Smooth muscle cell (in vitro differentiated cells): ENCODE measurements around the gene POLR2B. TPM values are rescaled to one million over a fixed set of nuclear protein-coding genes. Genes with fewer than 3 reads are reported as not detected.
"Not testable (repeated sequence)": the region's sequence is repeated elsewhere in the genome, so short reads cannot be mapped to it uniquely, and the experiment has no call there.

Experiments
- DNase-seq: peaks from one replicate; lab custom pipeline; 2025; ENCODE audit not compliant: unreplicated experiment; lab: John Stamatoyannopoulos, UW
- H2AFZ ChIP-seq: fragments of 200-600 bp; sonication (generic); 2 replicates; pipeline ENCODE4 v1.6.0; 2016; ENCODE audit warnings: antibody characterized with exemption, low read depth, mild to moderate bottlenecking
- H3F3A ChIP-seq: fragments of 200-600 bp; sonication (generic); 2 replicates; pipeline ENCODE4 v1.6.0; 2017; ENCODE audit warnings: antibody characterized with exemption, low read depth
- H3K27ac ChIP-seq: fragments of 200-600 bp; sonication (generic); 2 replicates; pipeline ENCODE4 v1.5.1; 2016; ENCODE audit warnings: low read depth, mild to moderate bottlenecking
- H3K27me3 ChIP-seq: fragments of 200-600 bp; sonication (generic); 2 replicates; pipeline ENCODE4 v1.6.1; 2016; ENCODE audit warnings: low read depth, mild to moderate bottlenecking
- H3K36me3 ChIP-seq: fragments of 200-600 bp; sonication (generic); 2 replicates; pipeline ENCODE4 v1.5.1; 2016; ENCODE audit warnings: low read depth
- H3K4me1 ChIP-seq: fragments of 200-600 bp; sonication (generic); 2 replicates; pipeline ENCODE4 v1.5.1; 2016; ENCODE audit warnings: low read depth
- H3K4me2 ChIP-seq: fragments of 200-600 bp; sonication (generic); 2 replicates; pipeline ENCODE4 v1.6.0; 2016; ENCODE audit warnings: mild to moderate bottlenecking
- H3K4me3 ChIP-seq: fragments of 200-600 bp; sonication (generic); 2 replicates; pipeline ENCODE4 v1.5.1; 2016; ENCODE audit warnings: mild to moderate bottlenecking
- H3K79me2 ChIP-seq: fragments of 200-600 bp; sonication (generic); 2 replicates; pipeline ENCODE4 v1.6.0; 2016; ENCODE audit warnings: low read depth, mild to moderate bottlenecking
- H3K9ac ChIP-seq: fragments of 200-600 bp; sonication (generic); 2 replicates; pipeline ENCODE4 v1.6.0; 2016; ENCODE audit warnings: low read depth
- H3K9me3 ChIP-seq: fragments of 200-600 bp; sonication (generic); replicated peaks from 2 replicates; pipeline ENCODE4 v1.5.1; 2016; ENCODE audit warnings: low read depth
- H4K20me1 ChIP-seq: fragments of 200-600 bp; sonication (generic); 2 replicates; pipeline ENCODE4 v1.6.0; 2016; ENCODE audit warnings: low read depth
- CTCF ChIP-seq: fragments of 200-600 bp; sonication (generic); IDR thresholded peaks from 2 replicates; pipeline ENCODE4 v1.5.1; 2017; ENCODE audit warnings: borderline replicate concordance, mild to moderate bottlenecking, antibody characterized with exemption; ENCODE audit not compliant: insufficient read depth, poor library complexity, severe bottlenecking
- WGBS: methylation state at CpG from one replicate; pipeline ENCODE4 v1.1.7; 2016; ENCODE audit warnings: low lambda C conversion rate; 5-methylcytosine and 5-hydroxymethylcytosine counted together
- polyA plus RNA-seq: library from polyadenylated mRNA; unstranded; fragments of >200 nt; fragmentation: Nextera tagmentation; extraction: Ambion mirVana; gene quantifications from 2 replicates; pipeline ENCODE4 v1.2.1, GENCODE V29; 2016
- total RNA-seq: library from RNA; depleted of rRNA; stranded (reverse); fragments of >200 nt; gene quantifications from 2 replicates; pipeline ENCODE4 v1.2.3, GENCODE V29; 2014

Gene POLR2B
- total and polyA plus RNA-seq, 2 experiments from 2014 or later, result 39.7 to 111 TPM

GRCh38 chr4:57055886-57056285, 77.2 kb downstream of the POLR2B start:
- peaks cover 56% of the 10 kb centered on the region for H3K79me2 ChIP-seq
- peaks cover 14% of the 10 kb centered on the region for H3K4me1 ChIP-seq
- peak overlapping the region; percentile 94 for H3K27ac ChIP-seq
- whole genome bisulfite sequencing, result 1% methylated on average over 14 of the region's 14 CpGs
- no peak for DNase-seq
- H3K9me3 ChIP-seq, result no peaks in the 10 kb centered on the region
- H3F3A ChIP-seq, result peaks cover 20% of the 10 kb centered on the region
- peak overlapping the region; percentile 26 for H3K4me3 ChIP-seq
- TF ChIP-seq CTCF, result no peak
- peak overlapping the region; percentile 35 for H2AFZ ChIP-seq
- peak overlapping the region; percentile 80 for H3K4me2 ChIP-seq
- no peaks in the 10 kb centered on the region for H3K36me3 ChIP-seq
- H3K27me3 ChIP-seq, result no peaks in the 10 kb centered on the region
- no peaks in the 10 kb centered on the region for H4K20me1 ChIP-seq
- H3K9ac ChIP-seq, result peak overlapping the region; percentile 69

- H3K4me3 ChIP-seq, result no peak overlapping the region
- no peaks in the 10 kb centered on the region for H4K20me1 ChIP-seq
- WGBS, result 27% methylated on average over 6 of the region's 6 CpGs
- H3K36me3 ChIP-seq, result no peaks in the 10 kb centered on the region
- peak overlapping the region; percentile 88 for H3K27ac ChIP-seq
- no peak for DNase-seq
- H3K79me2 ChIP-seq, result peaks cover 60% of the 10 kb centered on the region
- no peak overlapping the region for H3K9ac ChIP-seq
- H3F3A ChIP-seq, result peaks cover 51% of the 10 kb centered on the region
- TF ChIP-seq CTCF, result no peak
- peak overlapping the region; percentile 42 for H3K4me2 ChIP-seq
- H3K9me3 ChIP-seq, result no peaks in the 10 kb centered on the region
- no peak overlapping the region for H2AFZ ChIP-seq
- peaks cover 25% of the 10 kb centered on the region for H3K4me1 ChIP-seq
- H3K27me3 ChIP-seq, result no peaks in the 10 kb centered on the region
Observed at GRCh38 chr4:57059890-57060716, 81.4 kb downstream of the POLR2B start.

- DNase-seq, H3K4me3 ChIP-seq, H2AFZ ChIP-seq, H3K27me3 ChIP-seq, H3K36me3 ChIP-seq, H3K9ac ChIP-seq, H3K4me2 ChIP-seq, H3K9me3 ChIP-seq, H4K20me1 ChIP-seq: not testable (repeated sequence)
- Histone ChIP-seq H3K79me2 (peaks cover 59% of the 10 kb centered on the region), H3F3A (peaks cover 55% of the 10 kb centered on the region), H3K4me1 (peaks cover 24% of the 10 kb centered on the region), H3K27ac (peak overlapping the region; percentile 88)
- WGBS, result 66% methylated on average over 6 of the region's 6 CpGs
Observed at GRCh38 chr4:57060717-57061067, 82.0 kb downstream of the POLR2B start.

- Histone ChIP-seq H3K9me3 (no peaks in the 10 kb centered on the region), H3K4me3 (no peak overlapping the region), H3F3A (peaks cover 62% of the 10 kb centered on the region), H3K79me2 (peaks cover 62% of the 10 kb centered on the region), H3K27me3 (no peaks in the 10 kb centered on the region), H2AFZ (no peak overlapping the region), H3K4me1 (peaks cover 19% of the 10 kb centered on the region), H3K27ac (peak overlapping the region; percentile 88), H3K9ac (no peak overlapping the region), H3K4me2 (peak overlapping the region; percentile 73), H4K20me1 (no peaks in the 10 kb centered on the region), H3K36me3 (no peaks in the 10 kb centered on the region)
- no peak for DNase-seq
- WGBS, result 32% methylated on average over 5 of the region's 5 CpGs
- TF ChIP-seq CTCF, result no peak
Observed at GRCh38 chr4:57061395-57061794, 82.7 kb downstream of the POLR2B start.
